GM18498 (cell line): ENCODE results near the gene HS3ST1.

Experiments used
- ATAC-seq: cut with Tn5 transposase; IDR thresholded peaks from one replicate; pipeline ENCODE4 v1.9.1; 2021; ENCODE audit warnings: mild to moderate bottlenecking, moderate library complexity; ENCODE audit not compliant: unreplicated experiment

Gene HS3ST1

DNA sequence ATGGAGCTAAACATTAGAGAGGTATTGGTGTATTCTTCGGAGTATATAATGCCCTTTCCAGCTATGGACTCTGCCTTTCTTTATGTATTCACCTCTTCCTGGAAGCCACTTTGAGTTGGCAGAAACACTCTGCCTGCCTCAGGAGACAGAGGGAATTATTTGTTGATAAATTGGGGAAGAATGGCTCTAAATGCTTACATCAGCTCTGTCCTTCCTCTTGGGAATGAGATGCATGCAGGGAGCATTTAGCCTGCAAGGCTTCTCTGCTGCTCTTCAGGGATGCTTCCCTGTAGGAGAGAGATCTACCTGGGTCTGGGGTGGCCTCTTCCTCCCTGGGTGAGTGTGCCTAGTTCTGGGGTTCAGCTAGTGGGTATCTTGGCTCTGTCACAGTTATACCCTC lies 6.9 kb upstream of the HS3ST1 start:
- ATAC-seq = no peak

DNA sequence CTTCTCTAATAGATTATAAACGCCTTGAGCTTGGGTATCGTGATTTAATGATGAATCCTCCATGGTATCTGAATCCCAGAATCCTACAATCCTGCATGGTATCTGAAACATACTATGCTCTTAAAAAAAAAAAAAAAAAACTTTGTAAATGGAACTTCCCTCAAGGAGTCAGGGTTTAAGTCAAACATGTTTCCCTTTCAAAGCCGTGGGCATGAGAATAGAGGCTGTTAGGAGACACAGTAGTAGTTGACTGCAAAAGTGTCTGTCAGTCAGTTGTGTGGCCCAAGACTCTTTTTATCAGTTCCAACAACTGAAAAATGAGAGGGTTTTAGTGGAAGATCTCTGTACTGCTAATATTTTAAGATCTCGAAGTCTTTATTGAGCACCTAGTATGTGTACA lies 2.4 kb upstream of the HS3ST1 start:
- ATAC-seq = no peak

- ATAC-seq = no peak
Observed at GRCh38 chr4:11430536-11430935, 1.8 kb upstream of the HS3ST1 start.

- ATAC-seq = no peak
Observed at GRCh38 chr4:11429699-11430045, 978 bp upstream of the HS3ST1 start.

DNA sequence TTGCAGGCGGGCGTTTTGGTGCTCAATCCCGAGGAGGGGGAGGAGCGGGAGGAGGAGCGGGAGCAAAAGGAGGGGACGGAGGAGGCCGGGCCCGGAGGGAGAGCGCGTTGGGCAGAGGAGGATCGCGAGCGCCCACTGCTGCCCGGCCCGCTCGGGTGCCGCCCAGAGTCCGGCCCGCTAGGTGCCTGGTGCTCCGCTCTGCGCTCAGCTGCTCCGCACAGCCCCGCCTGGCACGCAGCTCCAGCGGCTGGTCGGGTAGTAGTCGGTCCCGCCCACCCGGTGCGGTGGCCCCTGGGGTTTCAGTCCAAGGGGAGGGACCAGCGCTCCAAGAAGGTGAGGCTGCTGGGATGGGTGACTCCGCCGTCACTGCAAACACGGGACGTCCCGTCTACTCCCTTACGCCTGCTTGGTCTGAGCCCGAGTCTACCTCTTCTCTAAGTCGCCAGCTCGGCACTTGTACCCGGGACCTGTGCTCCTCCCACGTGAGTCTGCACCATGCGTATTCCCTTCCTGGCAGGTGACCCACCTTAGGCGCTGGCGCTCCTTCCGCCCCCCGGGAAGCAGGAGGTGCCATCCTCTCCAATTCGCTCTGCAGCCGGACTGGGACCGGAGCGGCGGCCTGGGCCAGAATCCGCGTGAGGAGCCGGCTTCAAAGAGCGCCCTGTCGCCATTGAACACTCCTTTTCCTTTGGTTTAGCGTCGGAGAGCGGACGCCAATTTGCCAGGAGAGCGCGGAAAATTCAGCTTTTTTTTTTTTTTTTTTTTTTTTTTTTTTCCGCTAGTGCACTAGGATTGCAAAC lies 405 bp upstream of the HS3ST1 start:
- peak; percentile 89 for ATAC-seq

- no peak for ATAC-seq
Observed at GRCh38 chr4:11427121-11427996, 1.3 kb downstream of the HS3ST1 start.

DNA sequence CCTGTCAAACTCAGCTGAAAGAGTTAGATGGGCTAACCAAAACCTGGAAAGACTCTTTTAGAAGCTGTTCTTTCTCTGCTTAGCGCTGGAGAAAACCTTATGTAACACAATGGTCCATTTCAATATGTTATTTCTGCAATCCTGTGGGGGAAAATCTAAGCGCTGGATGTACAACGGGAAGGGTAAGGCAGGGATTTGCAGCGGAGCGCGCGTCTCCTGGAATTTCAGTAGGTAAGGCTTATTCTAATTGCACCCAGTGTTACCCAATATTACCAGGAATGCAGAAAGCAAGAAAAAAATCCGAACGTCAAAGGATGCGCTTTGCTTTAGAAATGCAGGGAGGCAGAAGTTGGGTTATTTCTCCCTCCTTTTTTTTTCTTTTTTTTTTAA lies 2.0 kb downstream of the HS3ST1 start:
- no peak for ATAC-seq

GRCh38 chr4:11426003-11426402 lies 2.7 kb downstream of the HS3ST1 start:
- ATAC-seq = no peak

DNA sequence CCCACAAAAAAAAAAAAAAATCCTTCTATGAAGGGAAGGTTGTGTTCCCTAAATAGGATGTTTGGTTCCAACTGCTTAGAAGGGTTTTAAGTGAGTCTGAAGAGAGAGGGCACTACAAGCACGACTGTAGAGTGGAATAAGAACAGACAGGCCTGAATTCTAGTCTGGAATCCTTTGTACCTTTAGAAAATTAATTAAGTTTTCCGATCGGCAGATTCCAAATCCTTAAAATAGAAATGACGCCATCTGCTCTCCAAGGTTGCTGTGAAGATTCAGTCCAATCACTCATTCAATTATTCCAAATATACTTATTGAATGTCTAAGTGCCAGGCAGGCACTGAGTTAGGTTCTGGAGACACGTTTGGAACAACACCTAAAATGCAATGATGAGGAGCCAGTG lies 3.8 kb downstream of the HS3ST1 start:
- ATAC-seq = no peak

GRCh38 chr4:11424000-11424399 lies 4.7 kb downstream of the HS3ST1 start:
- ATAC-seq = no peak

DNA sequence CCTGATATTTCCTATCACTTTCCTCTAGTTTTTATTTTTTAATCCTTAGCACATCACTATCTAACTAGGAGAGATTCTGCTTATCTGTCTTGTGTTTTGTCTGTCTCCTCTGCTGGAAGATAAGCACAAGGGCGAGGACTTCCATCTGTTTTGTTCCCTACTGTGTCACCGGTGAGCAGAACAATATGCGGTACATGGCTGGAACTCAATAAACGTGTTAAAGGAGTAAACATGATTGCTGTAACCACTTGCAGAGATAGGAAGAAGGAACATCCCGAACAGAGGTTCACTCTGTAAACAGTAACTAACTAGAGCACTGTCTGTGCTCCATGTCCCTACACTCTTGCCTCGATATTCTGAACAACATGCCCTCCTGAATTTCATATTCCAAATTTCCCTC lies 5.2 kb downstream of the HS3ST1 start:
- ATAC-seq = no peak

GRCh38 chr4:11421116-11421515 lies 7.6 kb downstream of the HS3ST1 start:
- ATAC-seq = no peak

- no peak for ATAC-seq
Observed at GRCh38 chr4:11420327-11420726, 8.4 kb downstream of the HS3ST1 start.

- no peak for ATAC-seq
Observed at GRCh38 chr4:11418610-11419009, 10.1 kb downstream of the HS3ST1 start.

GRCh38 chr4:11416767-11417113 lies 12.0 kb downstream of the HS3ST1 start:
- no peak for ATAC-seq

DNA sequence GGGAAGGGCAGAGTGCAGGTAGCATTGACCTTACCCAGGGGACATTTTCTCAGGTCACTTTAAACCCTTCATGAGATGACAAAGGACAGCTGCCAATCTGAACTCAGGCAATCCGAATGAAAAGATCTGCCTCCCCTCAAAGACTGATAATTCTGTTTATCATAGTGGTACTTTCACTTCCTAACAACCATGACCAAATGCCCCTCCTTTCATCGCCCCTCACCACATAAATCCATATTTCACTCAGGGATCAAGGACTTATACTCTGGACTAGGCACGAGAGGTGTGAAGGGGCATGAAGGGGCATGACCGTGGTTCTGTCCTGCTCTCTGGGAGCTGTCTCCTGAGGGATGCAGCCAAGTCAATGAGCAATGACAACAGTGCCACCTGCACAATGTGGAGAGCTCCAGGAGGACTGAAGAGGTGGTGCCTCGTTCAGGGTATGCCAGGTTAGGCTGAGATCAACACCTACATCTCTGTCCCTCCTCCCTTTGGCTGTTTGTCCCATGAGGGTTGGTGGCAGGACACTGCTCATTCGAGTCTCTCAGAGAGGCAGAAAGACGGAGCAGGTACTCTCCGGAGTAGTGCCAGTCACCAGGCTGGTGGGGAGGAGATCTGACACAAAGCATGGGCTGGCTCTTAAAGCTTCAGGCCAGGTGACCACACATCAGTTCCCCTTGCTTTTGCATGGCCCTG lies 12.5 kb downstream of the HS3ST1 start:
- ATAC-seq = peak; percentile 32

GRCh38 chr4:11415409-11416070 lies 13.2 kb downstream of the HS3ST1 start:
- peak; percentile 58 for ATAC-seq

DNA sequence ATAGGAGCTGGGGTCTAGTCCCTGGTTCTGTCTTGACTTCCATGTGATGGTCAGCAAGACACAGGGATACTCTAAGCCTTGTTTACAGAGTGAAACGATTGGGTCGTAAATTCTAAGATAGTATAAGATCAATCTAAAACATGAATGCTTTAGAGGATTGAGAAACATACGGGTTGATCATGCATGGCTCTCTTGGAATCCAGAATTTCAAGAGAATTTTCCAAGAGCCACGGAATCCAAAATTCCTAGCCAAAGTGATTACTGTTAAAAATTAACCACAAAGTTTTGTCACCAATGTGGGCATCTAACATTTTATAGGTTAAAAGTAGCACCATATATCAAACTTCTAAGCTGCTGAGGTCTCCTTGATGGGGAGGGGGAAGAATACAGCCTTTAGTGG lies 16.5 kb downstream of the HS3ST1 start:
- ATAC-seq = no peak

- no peak for ATAC-seq
Observed at GRCh38 chr4:11409632-11410031, 19.1 kb downstream of the HS3ST1 start.

DNA sequence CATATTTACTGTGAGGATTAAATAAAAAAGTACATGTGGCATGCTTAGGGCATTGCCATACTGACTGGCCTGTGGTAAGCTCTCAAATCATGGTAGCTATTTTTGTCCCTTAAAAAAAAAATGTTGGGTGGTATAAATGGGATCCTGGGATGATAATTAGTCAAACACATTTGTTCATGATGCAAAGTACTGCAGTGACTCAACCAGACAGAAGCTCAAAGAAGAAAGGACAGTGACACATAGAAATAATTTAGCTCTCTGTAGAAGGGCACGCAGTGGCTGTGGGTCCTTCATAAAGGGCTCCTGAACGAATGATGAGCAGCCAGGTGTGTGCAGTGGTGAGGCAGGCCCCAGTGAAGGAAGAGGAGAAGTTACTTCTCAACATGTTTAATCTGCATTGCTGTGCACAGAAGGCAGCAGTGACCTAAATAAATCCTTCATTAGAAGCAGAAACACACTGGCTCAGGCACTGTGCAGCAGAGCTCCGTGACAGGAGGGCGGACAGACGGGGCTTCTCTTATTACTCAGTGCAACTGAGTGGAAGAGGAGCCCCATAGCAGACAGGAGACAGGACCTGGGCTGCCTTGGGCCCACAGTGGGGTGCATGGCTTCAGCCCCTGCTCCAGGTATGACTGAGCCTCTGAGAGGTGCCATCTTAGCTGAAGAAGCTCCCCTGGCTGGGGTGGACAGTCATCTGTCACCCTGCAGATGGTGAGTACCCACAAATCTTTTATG lies 20.3 kb downstream of the HS3ST1 start:
- no peak for ATAC-seq

DNA sequence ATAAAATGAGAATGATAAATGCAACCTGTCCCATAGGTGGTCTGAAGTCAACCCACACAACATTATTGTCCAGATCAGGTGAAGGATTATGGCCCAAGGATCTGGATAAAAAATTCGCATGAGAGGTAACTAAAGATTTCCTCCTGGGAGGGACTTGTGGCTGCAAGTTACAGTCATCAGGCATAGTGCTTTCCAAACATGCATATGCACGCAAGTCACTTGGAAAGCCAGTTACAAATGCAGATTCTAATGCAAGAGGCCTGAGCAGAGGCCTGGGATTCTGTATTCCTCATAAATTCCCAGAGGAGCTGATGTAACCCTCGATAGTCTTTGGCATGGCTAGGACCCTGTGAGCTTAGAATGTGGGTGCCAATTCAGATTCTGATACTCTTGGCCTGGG lies 21.1 kb downstream of the HS3ST1 start:
- no peak for ATAC-seq
